Central memory CD8-positive, alpha-beta T cell (primary cell): ENCODE measurements around the gene ARHGAP10.

Experiments used
- ATAC-seq: fragments of 150-1000 bp; cut with Tn5 transposase; replicated peaks from 2 replicates; pipeline ENCODE4 v1.10.0; 2022; ENCODE audit warnings: mild to moderate bottlenecking, moderate FRiP score, moderate number of reproducible peaks; ENCODE audit not compliant: poor library complexity, severe bottlenecking; ENCODE audit errors: extremely low read depth
- DNase-seq, 2 donors: peaks; one replicate each; pipeline ENCODE4 v3.0.0; 2021; ENCODE audit warnings: low spot score in 2 of 2
- H3K27ac Mint-ChIP-seq: one replicate; pipeline ENCODE4 v1.8.0; 2022; ENCODE audit warnings: low read depth, mild to moderate bottlenecking, moderate library complexity, mixed read lengths
- H3K27me3 Mint-ChIP-seq: one replicate; pipeline ENCODE4 v1.8.0; 2022; ENCODE audit warnings: mixed read lengths
- H3K36me3 Mint-ChIP-seq: one replicate; pipeline ENCODE4 v1.8.0; 2022; ENCODE audit warnings: mild to moderate bottlenecking, moderate library complexity, mixed read lengths; ENCODE audit not compliant: insufficient read depth
- H3K4me1 Mint-ChIP-seq: one replicate; pipeline ENCODE4 v1.8.0; 2022; ENCODE audit warnings: mixed read lengths
- H3K4me3 Mint-ChIP-seq: one replicate; pipeline ENCODE4 v1.8.0; 2022; ENCODE audit warnings: mild to moderate bottlenecking, moderate library complexity, mixed read lengths
- H3K9me3 Mint-ChIP-seq: one replicate; pipeline ENCODE4 v1.8.0; 2022; ENCODE audit warnings: mixed read lengths

The ARHGAP10 gene

GRCh38 chr4:147777456-147778091 lies 45.7 kb downstream of the ARHGAP10 start:
- H3K4me1 Mint-ChIP-seq = peaks cover 24% of the 10 kb centered on the region
- no peak overlapping the region for H3K27ac Mint-ChIP-seq
- no peak for DNase-seq
- no peak overlapping the region for H3K4me3 Mint-ChIP-seq
- H3K36me3 Mint-ChIP-seq = no peaks in the 10 kb centered on the region
- no peaks in the 10 kb centered on the region for H3K9me3 Mint-ChIP-seq
- H3K27me3 Mint-ChIP-seq = no peaks in the 10 kb centered on the region
- no peak for ATAC-seq

GRCh38 chr4:147778942-147779341 lies 47.1 kb downstream of the ARHGAP10 start:
- Mint-ChIP-seq H3K36me3 (no peaks in the 10 kb centered on the region), H3K4me3 (no peak overlapping the region), H3K9me3 (no peaks in the 10 kb centered on the region), H3K4me1 (peaks cover 24% of the 10 kb centered on the region), H3K27me3 (no peaks in the 10 kb centered on the region), H3K27ac (no peak overlapping the region)
- DNase-seq = no peak
- ATAC-seq = no peak

- H3K4me3 Mint-ChIP-seq = no peak overlapping the region
- H3K9me3 Mint-ChIP-seq = no peaks in the 10 kb centered on the region
- H3K36me3 Mint-ChIP-seq = no peaks in the 10 kb centered on the region
- ATAC-seq = no peak
- DNase-seq = no peak
- no peaks in the 10 kb centered on the region for H3K27me3 Mint-ChIP-seq
- peaks cover 24% of the 10 kb centered on the region for H3K4me1 Mint-ChIP-seq
- no peak overlapping the region for H3K27ac Mint-ChIP-seq
These were observed 47.6 kb downstream of the ARHGAP10 start for GRCh38 chr4:147779451-147779850.

GRCh38 chr4:147780137-147780777 lies 48.4 kb downstream of the ARHGAP10 start:
- ATAC-seq = no peak

GRCh38 chr4:147782087-147782781 lies 50.3 kb downstream of the ARHGAP10 start:
- Mint-ChIP-seq H3K27ac (no peak overlapping the region), H3K27me3 (no peaks in the 10 kb centered on the region), H3K36me3 (no peaks in the 10 kb centered on the region), H3K4me3 (peak overlapping the region; percentile 7), H3K4me1 (peaks cover 43% of the 10 kb centered on the region), H3K9me3 (no peaks in the 10 kb centered on the region)
- DNase-seq = no peak
- peak; percentile 24 for ATAC-seq

More at GRCh38 chr4:147780137-147780777, 48.4 kb downstream of the ARHGAP10 start:
- H3K27ac Mint-ChIP-seq = peak overlapping the region; percentile 30
- H3K36me3 Mint-ChIP-seq = no peaks in the 10 kb centered on the region
- H3K4me1 Mint-ChIP-seq = peaks cover 26% of the 10 kb centered on the region
- H3K4me3 Mint-ChIP-seq = no peak overlapping the region
- DNase-seq = no peak
- no peaks in the 10 kb centered on the region for H3K9me3 Mint-ChIP-seq
- no peaks in the 10 kb centered on the region for H3K27me3 Mint-ChIP-seq

- Mint-ChIP-seq H3K4me3 (no peak overlapping the region), H3K36me3 (no peaks in the 10 kb centered on the region), H3K9me3 (no peaks in the 10 kb centered on the region), H3K27ac (no peak overlapping the region), H3K27me3 (no peaks in the 10 kb centered on the region), H3K4me1 (peaks cover 32% of the 10 kb centered on the region)
- ATAC-seq = no peak
- no peak for DNase-seq
These were observed 53.2 kb downstream of the ARHGAP10 start for GRCh38 chr4:147785129-147785528.

GRCh38 chr4:147786031-147786430 lies 54.1 kb downstream of the ARHGAP10 start:
- H3K9me3 Mint-ChIP-seq = no peaks in the 10 kb centered on the region

GRCh38 chr4:147786531-147786930 lies 54.6 kb downstream of the ARHGAP10 start:
- ATAC-seq = no peak
- peaks cover 27% of the 10 kb centered on the region for H3K4me1 Mint-ChIP-seq
- H3K4me3 Mint-ChIP-seq = no peak overlapping the region
- no peaks in the 10 kb centered on the region for H3K27me3 Mint-ChIP-seq
- DNase-seq = no peak
- H3K27ac Mint-ChIP-seq = no peak overlapping the region
- no peaks in the 10 kb centered on the region for H3K9me3 Mint-ChIP-seq
- no peaks in the 10 kb centered on the region for H3K36me3 Mint-ChIP-seq

More at GRCh38 chr4:147786031-147786430, 54.1 kb downstream of the ARHGAP10 start:
- Mint-ChIP-seq H3K4me1 (peaks cover 27% of the 10 kb centered on the region), H3K27ac (peak overlapping the region; percentile 35), H3K36me3 (no peaks in the 10 kb centered on the region), H3K4me3 (no peak overlapping the region), H3K27me3 (no peaks in the 10 kb centered on the region)
- no peak for ATAC-seq
- no peak for DNase-seq

- Mint-ChIP-seq H3K9me3 (no peaks in the 10 kb centered on the region), H3K27me3 (no peaks in the 10 kb centered on the region), H3K36me3 (no peaks in the 10 kb centered on the region), H3K27ac (no peak overlapping the region), H3K4me1 (peaks cover 27% of the 10 kb centered on the region), H3K4me3 (no peak overlapping the region)
- ATAC-seq (no peak), DNase-seq (no peak)
These were observed 55.3 kb downstream of the ARHGAP10 start for GRCh38 chr4:147787204-147787603.

GRCh38 chr4:147788791-147789190 lies 56.9 kb downstream of the ARHGAP10 start:
- H3K27ac Mint-ChIP-seq = no peak overlapping the region
- no peaks in the 10 kb centered on the region for H3K9me3 Mint-ChIP-seq
- peaks cover 40% of the 10 kb centered on the region for H3K4me1 Mint-ChIP-seq
- ATAC-seq (no peak), DNase-seq (no peak)
- H3K4me3 Mint-ChIP-seq = no peak overlapping the region
- peaks cover 1% of the 10 kb centered on the region for H3K36me3 Mint-ChIP-seq
- H3K27me3 Mint-ChIP-seq = no peaks in the 10 kb centered on the region

- Mint-ChIP-seq H3K36me3 (peaks cover 1% of the 10 kb centered on the region), H3K4me3 (no peak overlapping the region), H3K4me1 (peaks cover 48% of the 10 kb centered on the region), H3K27me3 (no peaks in the 10 kb centered on the region), H3K9me3 (no peaks in the 10 kb centered on the region), H3K27ac (no peak overlapping the region)
- DNase-seq (no peak), ATAC-seq (no peak)
These were observed 57.7 kb downstream of the ARHGAP10 start for GRCh38 chr4:147789596-147789995.

- H3K9me3 Mint-ChIP-seq = no peaks in the 10 kb centered on the region
- DNase-seq (no peak), ATAC-seq (no peak)
- peaks cover 51% of the 10 kb centered on the region for H3K4me1 Mint-ChIP-seq
- no peak overlapping the region for H3K27ac Mint-ChIP-seq
- no peaks in the 10 kb centered on the region for H3K27me3 Mint-ChIP-seq
- no peak overlapping the region for H3K4me3 Mint-ChIP-seq
- H3K36me3 Mint-ChIP-seq = peaks cover 1% of the 10 kb centered on the region
These were observed 58.5 kb downstream of the ARHGAP10 start for GRCh38 chr4:147790412-147790811.

- H3K9me3 Mint-ChIP-seq = no peaks in the 10 kb centered on the region
- peaks cover 1% of the 10 kb centered on the region for H3K36me3 Mint-ChIP-seq
- H3K4me1 Mint-ChIP-seq = peaks cover 44% of the 10 kb centered on the region
- ATAC-seq = no peak
- no peak overlapping the region for H3K27ac Mint-ChIP-seq
- no peaks in the 10 kb centered on the region for H3K27me3 Mint-ChIP-seq
- DNase-seq = no peak
- no peak overlapping the region for H3K4me3 Mint-ChIP-seq
These were observed 59.5 kb downstream of the ARHGAP10 start for GRCh38 chr4:147791341-147791740.
